Measurements from ENCODE around the gene SLN. TPM values are rescaled to one million over a fixed set of nuclear protein-coding genes. Genes with fewer than 3 reads are reported as not detected.

SLN gene
- total and polyA plus RNA-seq, 2 experiments from 2014 or later = 13.7 to 15.8 TPM

- H3K79me2 ChIP-seq = no peaks in the 10 kb centered on the region
- DNase-seq (ENCODE audit: low spot score) = no peak
- 90% methylated on average over 14 of the region's 15 CpGs for WGBS (ENCODE audit: low lambda C conversion rate, missing lambda C conversion rate)
Measured at GRCh38 chr11:107750313-107750712, 38.5 kb upstream of the SLN start.

DNA sequence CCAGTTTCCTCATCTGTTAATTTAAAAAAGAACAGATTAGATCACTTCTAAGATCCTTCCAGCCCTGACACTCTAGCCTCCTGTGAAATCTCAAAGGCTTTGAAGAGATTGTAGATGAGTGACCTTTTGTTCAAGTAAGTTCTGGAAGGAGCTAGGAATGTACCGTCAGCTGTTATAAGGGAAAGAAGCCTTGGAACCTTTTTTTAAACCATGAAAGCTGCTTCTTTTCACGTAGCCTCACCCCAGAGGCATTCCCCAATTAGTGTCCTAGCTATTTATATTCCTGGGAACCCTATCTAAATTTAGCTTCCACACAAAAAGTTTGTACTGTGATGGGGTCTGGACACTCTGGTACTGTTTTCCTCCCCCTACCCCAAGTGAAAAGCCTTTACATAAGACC is 35.8 kb upstream of the SLN start:
- H3K36me3 ChIP-seq (replicated peaks; ENCODE audit: insufficient read depth, low read depth) = no peaks in the 10 kb centered on the region
- no peaks in the 10 kb centered on the region for H3K4me1 ChIP-seq (ENCODE audit: insufficient read depth)
- H2AFZ ChIP-seq = no peak overlapping the region
- 29% methylated on average over 2 of the region's 2 CpGs for WGBS (ENCODE audit: low lambda C conversion rate, missing lambda C conversion rate)
- H3K9me2 ChIP-seq (replicated peaks; ENCODE audit: insufficient read depth) = no peaks in the 10 kb centered on the region
- no peaks in the 10 kb centered on the region for H3K79me2 ChIP-seq
- TF ChIP-seq EZH2 (IDR thresholded peaks at IDR 0.05; ENCODE audit: borderline replicate concordance) (no peak), CTCF (IDR thresholded peaks at IDR 0.05; ENCODE audit: poor library complexity) (no peak), EZH2phosphoT487 (IDR thresholded peaks at IDR 0.05; ENCODE audit: low read depth, severe bottlenecking, unreplicated experiment) (no peak)
- no peak for DNase-seq (ENCODE audit: low spot score)
- no peak overlapping the region for H3K4me2 ChIP-seq
- no peaks in the 10 kb centered on the region for H3K27me3 ChIP-seq
- no peak overlapping the region for H3K4me3 ChIP-seq
- no peaks in the 10 kb centered on the region for H3K9me3 ChIP-seq (ENCODE audit: low read depth)
- no peaks in the 10 kb centered on the region for H4K20me1 ChIP-seq (ENCODE audit: insufficient read depth, poor library complexity, severe bottlenecking)
- no peak overlapping the region for H3K27ac ChIP-seq

More at GRCh38 chr11:107750313-107750712, 38.5 kb upstream of the SLN start:
- TF ChIP-seq EZH2 (IDR thresholded peaks at IDR 0.05; ENCODE audit: borderline replicate concordance) (no peak), EZH2phosphoT487 (IDR thresholded peaks at IDR 0.05; ENCODE audit: low read depth, severe bottlenecking, unreplicated experiment) (no peak), CTCF (IDR thresholded peaks at IDR 0.05; ENCODE audit: poor library complexity) (no peak)
- Histone ChIP-seq H3K4me2 (no peak overlapping the region), H3K4me3 (no peak overlapping the region), H2AFZ (no peak overlapping the region), H3K9me3 (ENCODE audit: low read depth) (no peaks in the 10 kb centered on the region), H4K20me1 (ENCODE audit: insufficient read depth, poor library complexity, severe bottlenecking) (no peaks in the 10 kb centered on the region), H3K4me1 (ENCODE audit: insufficient read depth) (no peaks in the 10 kb centered on the region), H3K9me2 (replicated peaks; ENCODE audit: insufficient read depth) (no peaks in the 10 kb centered on the region), H3K27me3 (no peaks in the 10 kb centered on the region), H3K27ac (no peak overlapping the region), H3K36me3 (replicated peaks; ENCODE audit: insufficient read depth, low read depth) (no peaks in the 10 kb centered on the region)

DNA sequence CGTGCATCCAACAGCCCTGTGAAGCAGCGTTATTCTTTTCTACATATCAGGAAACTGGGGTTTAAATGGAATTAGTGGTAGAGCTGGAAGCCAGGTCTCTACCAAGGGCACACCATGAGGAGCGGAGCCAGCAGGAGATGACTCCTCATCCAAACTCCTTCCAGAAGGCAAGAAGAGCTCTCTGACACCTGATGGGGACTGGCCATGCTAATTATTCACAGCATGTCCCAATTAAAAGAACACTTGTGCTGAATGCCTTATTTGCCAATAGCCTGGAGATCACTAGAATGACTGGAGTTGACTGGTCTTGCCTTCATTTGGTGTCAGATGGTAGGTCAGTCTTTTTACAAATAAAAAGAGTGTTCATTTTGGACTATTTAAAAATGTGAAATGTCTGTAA is 32.9 kb upstream of the SLN start:
- Histone ChIP-seq H3K4me3 (no peak overlapping the region), H4K20me1 (ENCODE audit: insufficient read depth, poor library complexity, severe bottlenecking) (no peaks in the 10 kb centered on the region), H3K27ac (no peak overlapping the region), H3K79me2 (no peaks in the 10 kb centered on the region), H3K9me3 (ENCODE audit: low read depth) (no peaks in the 10 kb centered on the region), H3K27me3 (no peaks in the 10 kb centered on the region), H3K4me1 (ENCODE audit: insufficient read depth) (no peaks in the 10 kb centered on the region), H3K36me3 (replicated peaks; ENCODE audit: insufficient read depth, low read depth) (no peaks in the 10 kb centered on the region), H3K9me2 (replicated peaks; ENCODE audit: insufficient read depth) (no peaks in the 10 kb centered on the region), H2AFZ (no peak overlapping the region), H3K4me2 (no peak overlapping the region)
- no peak for DNase-seq (ENCODE audit: low spot score)
- no peak for TF ChIP-seq CTCF (IDR thresholded peaks at IDR 0.05; ENCODE audit: poor library complexity)
- TF ChIP-seq EZH2 (IDR thresholded peaks at IDR 0.05; ENCODE audit: borderline replicate concordance) = no peak
- TF ChIP-seq EZH2phosphoT487 (IDR thresholded peaks at IDR 0.05; ENCODE audit: low read depth, severe bottlenecking, unreplicated experiment) = no peak
- 62% methylated on average over 3 of the region's 3 CpGs for WGBS (ENCODE audit: low lambda C conversion rate, missing lambda C conversion rate)

DNA sequence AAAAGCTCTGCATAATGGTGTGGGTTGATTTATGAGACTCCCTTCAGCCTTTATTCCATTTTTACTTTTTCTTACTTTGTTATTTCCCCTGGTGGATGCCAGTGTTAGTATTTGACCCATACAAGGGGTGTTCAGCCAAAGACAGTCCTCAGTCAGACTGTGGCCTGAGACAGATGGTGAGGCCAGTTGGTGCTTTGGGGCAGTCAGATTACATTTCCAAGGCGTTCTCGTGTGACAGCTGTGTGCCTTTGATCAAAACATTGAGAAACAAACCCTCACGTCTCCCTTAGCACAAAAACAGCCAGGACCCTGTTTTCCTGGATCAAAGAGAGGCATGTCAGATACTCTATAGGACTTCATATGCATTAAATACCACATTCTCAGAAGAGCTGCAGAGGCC is 31.3 kb upstream of the SLN start:
- no peak for TF ChIP-seq EZH2 (IDR thresholded peaks at IDR 0.05; ENCODE audit: borderline replicate concordance)
- no peak for TF ChIP-seq EZH2phosphoT487 (IDR thresholded peaks at IDR 0.05; ENCODE audit: low read depth, severe bottlenecking, unreplicated experiment)
- no peak for TF ChIP-seq CTCF (IDR thresholded peaks at IDR 0.05; ENCODE audit: poor library complexity)
- Histone ChIP-seq H3K27ac (no peak overlapping the region), H3K27me3 (no peaks in the 10 kb centered on the region), H3K4me3 (no peak overlapping the region), H3K4me2 (no peak overlapping the region), H3K9me2 (replicated peaks; ENCODE audit: insufficient read depth) (no peaks in the 10 kb centered on the region), H4K20me1 (ENCODE audit: insufficient read depth, poor library complexity, severe bottlenecking) (no peaks in the 10 kb centered on the region), H3K4me1 (ENCODE audit: insufficient read depth) (no peaks in the 10 kb centered on the region), H2AFZ (no peak overlapping the region), H3K36me3 (replicated peaks; ENCODE audit: insufficient read depth, low read depth) (no peaks in the 10 kb centered on the region), H3K79me2 (no peaks in the 10 kb centered on the region), H3K9me3 (ENCODE audit: low read depth) (no peaks in the 10 kb centered on the region)
- 75% methylated on average over 3 of the region's 3 CpGs for WGBS (ENCODE audit: low lambda C conversion rate, missing lambda C conversion rate)
- no peak for DNase-seq (ENCODE audit: low spot score)

Data from hepatocyte (in vitro differentiated cells).